ENCODE results near the gene STAT2. TPM values are rescaled to one million over a fixed set of nuclear protein-coding genes. Genes with fewer than 3 reads are reported as not detected.
"Not testable (repeated sequence)": the region's sequence is repeated elsewhere in the genome, so short reads cannot be mapped to it uniquely, and the experiment has no call there.

STAT2 gene
- total RNA-seq, 4 donors from 2014 or later = 93.8 to 182 (median 111) TPM

- 28% methylated on average over 1 of the region's 1 CpG for WGBS
- H3K4me3 ChIP-seq = no peak overlapping the region
- H3K27me3 ChIP-seq = no peaks in the 10 kb centered on the region
- H3K36me3 ChIP-seq = peaks cover 46% of the 10 kb centered on the region
- DNase-seq (ENCODE audit: low spot score in 2 of 2) = no peak
- H3K27ac ChIP-seq = no peak overlapping the region
- no peaks in the 10 kb centered on the region for H3K9me3 ChIP-seq
- H3K4me1 ChIP-seq = no peaks in the 10 kb centered on the region
- no peak for TF ChIP-seq POLR2A (IDR thresholded peaks at IDR 0.05)
- no peak for TF ChIP-seq POLR2AphosphoS5 (IDR thresholded peaks at IDR 0.05)
- TF ChIP-seq EP300 (IDR thresholded peaks at IDR 0.05) = no peak
- TF ChIP-seq CTCF (IDR thresholded peaks at IDR 0.05) = no peak
Measured at GRCh38 chr12:56341616-56342015, 18.3 kb downstream of the STAT2 start.

- H3K27ac ChIP-seq = no peak overlapping the region
- peaks cover 24% of the 10 kb centered on the region for H3K36me3 ChIP-seq
- DNase-seq (ENCODE audit: low spot score in 2 of 2) = no peak
- WGBS = 91% methylated on average over 1 of the region's 1 CpG
- H3K27me3 ChIP-seq = no peaks in the 10 kb centered on the region
- no peaks in the 10 kb centered on the region for H3K9me3 ChIP-seq
- H3K4me3 ChIP-seq = no peak overlapping the region
- no peak for TF ChIP-seq CTCF (IDR thresholded peaks at IDR 0.05)
- no peak for TF ChIP-seq EP300 (IDR thresholded peaks at IDR 0.05)
- TF ChIP-seq POLR2A (IDR thresholded peaks at IDR 0.05) = no peak
- no peak for TF ChIP-seq POLR2AphosphoS5 (IDR thresholded peaks at IDR 0.05)
- H3K4me1 ChIP-seq = peaks cover 6% of the 10 kb centered on the region
Measured at GRCh38 chr12:56339158-56339422, 20.8 kb downstream of the STAT2 start.

GRCh38 chr12:56338308-56339157, 21.4 kb downstream of the STAT2 start, which contains the start of gene IL23A:
IL23A (plus strand) TSS chr12:56338884; CDS start chr12:56339045, 161 bp downstream.
- no peak within 1 kb of the TSS for H3K27ac ChIP-seq
- no peak for DNase-seq (ENCODE audit: low spot score in 2 of 2)
- H3K36me3 ChIP-seq = peaks cover 18% of the 10 kb centered on the region
- 34% methylated on average over 9 of the region's 9 CpGs for WGBS
- no peaks in the 10 kb centered on the region for H3K9me3 ChIP-seq
- peaks cover 6% of the 10 kb centered on the region for H3K4me1 ChIP-seq
- H3K4me3 ChIP-seq = no peak within 1 kb of the TSS
- no peaks in the 10 kb centered on the region for H3K27me3 ChIP-seq
- TF ChIP-seq POLR2AphosphoS5 (IDR thresholded peaks at IDR 0.05) (no peak), CTCF (IDR thresholded peaks at IDR 0.05) (no peak), EP300 (IDR thresholded peaks at IDR 0.05) (no peak), POLR2A (IDR thresholded peaks at IDR 0.05) (no peak)

GRCh38 chr12:56337753-56338251, 22.1 kb downstream of the STAT2 start:
- TF ChIP-seq CTCF (IDR thresholded peaks at IDR 0.05) = no peak
- TF ChIP-seq EP300 (IDR thresholded peaks at IDR 0.05) = no peak
- no peak for TF ChIP-seq POLR2A (IDR thresholded peaks at IDR 0.05)
- no peak for TF ChIP-seq POLR2AphosphoS5 (IDR thresholded peaks at IDR 0.05)
- no peak for DNase-seq (ENCODE audit: low spot score in 2 of 2)
- Histone ChIP-seq H3K4me3 (no peak overlapping the region), H3K9me3 (no peaks in the 10 kb centered on the region), H3K4me1 (peaks cover 14% of the 10 kb centered on the region), H3K36me3 (peaks cover 11% of the 10 kb centered on the region), H3K27me3 (no peaks in the 10 kb centered on the region), H3K27ac (no peak overlapping the region)
- 83% methylated on average over 8 of the region's 8 CpGs for WGBS

- TF ChIP-seq POLR2A (IDR thresholded peaks at IDR 0.05) (no peak), EP300 (IDR thresholded peaks at IDR 0.05) (no peak), CTCF (IDR thresholded peaks at IDR 0.05) (no peak), POLR2AphosphoS5 (IDR thresholded peaks at IDR 0.05) (no peak)
- H3K36me3 ChIP-seq = no peaks in the 10 kb centered on the region
- no peaks in the 10 kb centered on the region for H3K27me3 ChIP-seq
- no peaks in the 10 kb centered on the region for H3K9me3 ChIP-seq
- H3K4me3 ChIP-seq = no peak overlapping the region
- DNase-seq (ENCODE audit: low spot score in 2 of 2) = no peak
- WGBS = 71% methylated on average over 9 of the region's 9 CpGs
- peaks cover 18% of the 10 kb centered on the region for H3K4me1 ChIP-seq
- H3K27ac ChIP-seq = no peak overlapping the region
Measured at GRCh38 chr12:56336361-56337167, 23.3 kb downstream of the STAT2 start.

GRCh38 chr12:56335527-56335926, 24.4 kb downstream of the STAT2 start:
- peaks cover 18% of the 10 kb centered on the region for H3K4me1 ChIP-seq

More at GRCh38 chr12:56335527-56335926, 24.4 kb downstream of the STAT2 start:
- H3K36me3 ChIP-seq; H3K27me3 ChIP-seq; H3K9me3 ChIP-seq; H3K27ac ChIP-seq; DNase-seq (ENCODE audit: low spot score in 2 of 2); H3K4me3 ChIP-seq: not testable (repeated sequence)
- WGBS = 93% methylated on average over 7 of the region's 8 CpGs

Measured in suprapubic skin (tissue), 4 donors.